IPS-18a (cell line): ENCODE results near the gene RNF7.
"Not testable (repeated sequence)": the region's sequence is repeated elsewhere in the genome, so short reads cannot be mapped to it uniquely, and the experiment has no call there.

Source experiments
- H3K27ac ChIP-seq: one replicate; pipeline ENCODE4 v1.5.1; 2013; ENCODE audit warnings: low read length
- H3K27me3 ChIP-seq: one replicate; pipeline ENCODE4 v1.6.1; 2013; ENCODE audit warnings: mild to moderate bottlenecking, low read length; ENCODE audit not compliant: control insufficient read depth, insufficient read depth
- H3K36me3 ChIP-seq: one replicate; pipeline ENCODE4 v1.6.1; 2013; ENCODE audit warnings: low read depth, low read length; ENCODE audit not compliant: control insufficient read depth
- H3K4me1 ChIP-seq: one replicate; pipeline ENCODE4 v1.6.1; 2013; ENCODE audit warnings: low read depth, low read length; ENCODE audit not compliant: control insufficient read depth
- H3K4me3 ChIP-seq: one replicate; pipeline ENCODE4 v1.5.1; 2013; ENCODE audit warnings: low read length
- H3K9ac ChIP-seq: one replicate; pipeline ENCODE4 v1.6.1; 2013; ENCODE audit warnings: mild to moderate bottlenecking, low read length, moderate library complexity
- H3K9me3 ChIP-seq: one replicate; pipeline ENCODE4 v1.6.1; 2013; ENCODE audit warnings: low read depth, low read length; ENCODE audit not compliant: control insufficient read depth

Gene RNF7

DNA sequence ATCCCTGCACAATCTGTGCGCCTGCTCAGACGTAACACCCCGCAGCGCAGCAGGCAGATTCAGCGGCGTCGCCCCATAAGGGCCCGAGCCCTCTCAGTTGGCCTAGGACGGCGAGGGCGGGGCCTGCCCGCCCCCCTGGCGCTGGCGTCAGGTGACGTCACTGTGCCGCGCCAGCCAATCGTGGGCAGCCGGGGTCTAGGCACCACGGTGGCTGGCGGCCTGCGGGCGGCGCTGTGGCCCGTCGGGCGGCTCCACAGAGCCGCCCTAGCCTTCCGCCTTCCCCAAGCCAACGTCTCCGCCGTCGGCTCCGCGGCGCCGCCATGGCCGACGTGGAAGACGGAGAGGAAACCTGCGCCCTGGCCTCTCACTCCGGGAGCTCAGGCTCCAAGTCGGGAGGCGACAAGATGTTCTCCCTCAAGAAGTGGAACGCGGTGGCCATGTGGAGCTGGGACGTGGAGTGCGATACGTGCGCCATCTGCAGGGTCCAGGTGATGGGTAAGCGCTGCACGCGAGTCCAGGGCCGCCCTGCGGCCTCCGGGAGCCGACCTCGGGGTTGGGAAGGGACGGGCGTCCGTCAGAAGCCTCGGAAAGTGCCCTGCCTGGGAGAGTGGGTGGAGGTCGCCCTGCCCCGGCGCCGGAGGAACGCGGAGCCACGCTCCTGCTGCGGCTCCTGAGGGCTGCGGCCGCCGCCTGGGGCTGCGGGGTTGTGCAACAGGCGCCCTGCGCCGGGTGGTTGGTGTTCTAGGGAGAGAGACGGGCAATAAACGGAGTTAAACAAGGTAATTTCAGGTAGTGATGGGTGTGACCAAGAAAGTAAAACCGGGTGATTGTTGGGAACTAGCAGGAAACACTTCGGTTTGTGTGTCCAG lies at the start of gene RNF7:
Gene RNF7 (plus strand): TSS at position 277 of the 869 bp plus-strand sequence. CDS start 44 bp downstream, at position 321.
- peak within 1 kb of the TSS; percentile 98 for H3K4me3 ChIP-seq
- H3K27me3 ChIP-seq = no peaks in the 10 kb centered on the region
- peak within 1 kb of the TSS; percentile 96 for H3K9ac ChIP-seq
- peak within 1 kb of the TSS; percentile 96 for H3K27ac ChIP-seq
- peaks cover 7% of the 10 kb centered on the region for H3K4me1 ChIP-seq
- peaks cover 8% of the 10 kb centered on the region for H3K36me3 ChIP-seq
- H3K9me3 ChIP-seq = no peaks in the 10 kb centered on the region

DNA sequence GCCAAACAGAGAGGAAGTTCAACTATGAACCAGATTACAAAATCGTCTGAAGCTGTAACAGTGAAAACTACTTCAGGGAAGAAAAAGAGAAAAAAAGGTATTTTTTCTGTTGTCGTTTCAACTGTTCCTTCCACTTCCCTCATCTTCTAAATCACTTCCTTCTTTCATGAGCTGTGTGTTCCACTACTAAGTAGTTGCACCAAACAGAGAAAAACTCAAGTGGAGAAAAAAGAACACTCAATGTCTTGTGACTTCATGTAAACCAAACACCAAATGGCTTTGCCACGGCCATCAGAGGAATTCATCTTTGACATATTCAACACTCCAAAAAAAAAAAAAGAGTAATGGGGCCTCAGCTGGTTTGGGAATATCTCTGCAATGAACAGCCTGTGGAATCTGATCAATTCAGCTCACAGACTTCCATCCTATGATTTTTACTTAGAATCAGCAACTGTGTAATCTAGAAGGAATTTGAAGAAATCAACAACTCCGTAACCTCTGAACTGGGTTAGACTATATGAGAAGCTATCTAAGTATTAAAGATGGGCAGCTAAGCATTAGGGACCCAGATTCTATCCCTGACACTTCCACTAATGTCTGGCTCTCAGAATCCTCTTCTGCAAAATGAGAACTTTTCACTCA lies 47.5 kb upstream of the RNF7 start:
- H3K27me3 ChIP-seq = no peaks in the 10 kb centered on the region
- H3K9me3 ChIP-seq = no peaks in the 10 kb centered on the region
- no peak overlapping the region for H3K4me3 ChIP-seq
- H3K9ac ChIP-seq = no peak overlapping the region
- H3K36me3 ChIP-seq = no peaks in the 10 kb centered on the region
- H3K27ac ChIP-seq = no peak overlapping the region
- no peaks in the 10 kb centered on the region for H3K4me1 ChIP-seq

- H3K9ac ChIP-seq, H3K27me3 ChIP-seq, H3K4me3 ChIP-seq, H3K4me1 ChIP-seq, H3K27ac ChIP-seq, H3K9me3 ChIP-seq, H3K36me3 ChIP-seq: not testable (repeated sequence)
These were observed 46.6 kb upstream of the RNF7 start for GRCh38 chr3:141691471-141691870.

GRCh38 chr3:141692973-141693372 lies 45.1 kb upstream of the RNF7 start:
- not testable (repeated sequence) for H3K36me3 ChIP-seq, H3K9ac ChIP-seq, H3K4me3 ChIP-seq, H3K27ac ChIP-seq, H3K9me3 ChIP-seq, H3K27me3 ChIP-seq, H3K4me1 ChIP-seq

DNA sequence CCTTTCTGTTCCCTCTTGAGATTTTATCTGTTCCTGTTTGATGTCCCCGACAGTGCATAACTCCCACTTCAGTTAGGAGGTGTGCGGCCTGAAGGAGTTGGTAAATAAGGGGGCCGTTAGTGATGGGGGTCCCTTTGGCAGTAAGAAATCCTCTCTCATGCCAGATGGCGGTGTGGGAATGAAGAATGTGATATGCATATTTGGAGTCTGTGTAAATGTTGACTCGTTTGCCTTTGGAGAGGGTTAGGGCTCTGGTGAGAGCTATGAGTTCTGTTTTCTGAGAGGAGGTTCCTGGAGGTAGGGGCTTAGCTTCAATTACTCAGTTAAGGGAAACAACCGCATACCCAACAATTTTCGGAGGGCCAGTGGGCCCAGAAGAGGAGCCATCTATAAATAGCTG lies 38.8 kb upstream of the RNF7 start:
- Histone ChIP-seq H3K4me3 (no peak overlapping the region), H3K27me3 (no peaks in the 10 kb centered on the region), H3K36me3 (no peaks in the 10 kb centered on the region), H3K9ac (no peak overlapping the region), H3K27ac (no peak overlapping the region), H3K4me1 (no peaks in the 10 kb centered on the region), H3K9me3 (no peaks in the 10 kb centered on the region)

DNA sequence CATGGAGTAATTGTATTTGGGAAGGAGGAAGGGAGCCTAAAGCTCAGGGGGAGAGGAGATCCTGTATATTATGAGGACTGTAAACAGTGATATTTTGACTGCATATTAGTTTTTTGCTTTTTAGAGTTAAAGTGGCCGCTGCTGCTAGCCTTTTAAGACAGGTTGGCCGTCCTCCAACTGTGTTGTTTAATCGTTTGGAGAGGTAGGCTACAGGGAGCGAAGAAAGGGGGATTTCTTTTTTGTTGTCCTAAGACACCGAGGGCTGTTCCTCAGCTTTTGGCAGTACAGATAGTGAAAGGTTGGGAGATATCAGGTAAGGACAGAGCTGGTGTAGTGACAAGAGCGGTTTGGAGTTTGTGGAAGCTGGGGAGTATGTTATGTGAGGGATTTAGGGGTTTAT lies 38.2 kb upstream of the RNF7 start:
- no peaks in the 10 kb centered on the region for H3K27me3 ChIP-seq
- no peaks in the 10 kb centered on the region for H3K36me3 ChIP-seq
- H3K9me3 ChIP-seq = no peaks in the 10 kb centered on the region
- H3K9ac ChIP-seq = no peak overlapping the region
- no peak overlapping the region for H3K27ac ChIP-seq
- H3K4me3 ChIP-seq = no peak overlapping the region
- no peaks in the 10 kb centered on the region for H3K4me1 ChIP-seq

- not testable (repeated sequence) for H3K9ac ChIP-seq, H3K27me3 ChIP-seq, H3K4me1 ChIP-seq, H3K4me3 ChIP-seq, H3K9me3 ChIP-seq, H3K36me3 ChIP-seq, H3K27ac ChIP-seq
These were observed 34.7 kb upstream of the RNF7 start for GRCh38 chr3:141703367-141703766.

DNA sequence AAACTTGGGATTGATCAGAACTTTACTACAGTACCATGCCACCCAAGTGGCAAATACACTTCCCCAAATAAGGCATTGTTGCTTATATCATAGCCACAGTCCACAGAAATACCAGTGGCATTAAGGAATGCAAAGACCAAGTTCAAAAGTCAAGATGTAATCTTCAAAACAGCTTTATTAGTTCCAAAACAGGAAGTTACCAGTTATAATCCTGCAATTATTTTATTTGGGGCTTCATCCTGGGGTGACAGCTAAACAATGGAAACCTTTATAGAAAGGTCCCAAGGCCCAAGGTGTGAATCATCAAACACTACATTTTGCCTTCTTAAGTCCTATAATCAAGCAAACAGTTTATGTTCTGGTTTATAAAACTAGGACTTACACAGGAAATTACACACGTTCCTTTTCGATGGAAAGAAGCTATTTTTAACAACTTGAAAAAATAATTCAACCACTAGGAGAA lies 30.3 kb upstream of the RNF7 start:
- no peaks in the 10 kb centered on the region for H3K27me3 ChIP-seq
- no peaks in the 10 kb centered on the region for H3K9me3 ChIP-seq
- H3K27ac ChIP-seq = no peak overlapping the region
- no peak overlapping the region for H3K4me3 ChIP-seq
- no peaks in the 10 kb centered on the region for H3K36me3 ChIP-seq
- no peak overlapping the region for H3K9ac ChIP-seq
- no peaks in the 10 kb centered on the region for H3K4me1 ChIP-seq

- no peaks in the 10 kb centered on the region for H3K27me3 ChIP-seq
- no peak overlapping the region for H3K9ac ChIP-seq
- H3K4me1 ChIP-seq = no peaks in the 10 kb centered on the region
- H3K4me3 ChIP-seq = no peak overlapping the region
- H3K9me3 ChIP-seq = no peaks in the 10 kb centered on the region
- H3K27ac ChIP-seq = no peak overlapping the region
- no peaks in the 10 kb centered on the region for H3K36me3 ChIP-seq
These were observed 29.7 kb upstream of the RNF7 start for GRCh38 chr3:141708367-141708766.

DNA sequence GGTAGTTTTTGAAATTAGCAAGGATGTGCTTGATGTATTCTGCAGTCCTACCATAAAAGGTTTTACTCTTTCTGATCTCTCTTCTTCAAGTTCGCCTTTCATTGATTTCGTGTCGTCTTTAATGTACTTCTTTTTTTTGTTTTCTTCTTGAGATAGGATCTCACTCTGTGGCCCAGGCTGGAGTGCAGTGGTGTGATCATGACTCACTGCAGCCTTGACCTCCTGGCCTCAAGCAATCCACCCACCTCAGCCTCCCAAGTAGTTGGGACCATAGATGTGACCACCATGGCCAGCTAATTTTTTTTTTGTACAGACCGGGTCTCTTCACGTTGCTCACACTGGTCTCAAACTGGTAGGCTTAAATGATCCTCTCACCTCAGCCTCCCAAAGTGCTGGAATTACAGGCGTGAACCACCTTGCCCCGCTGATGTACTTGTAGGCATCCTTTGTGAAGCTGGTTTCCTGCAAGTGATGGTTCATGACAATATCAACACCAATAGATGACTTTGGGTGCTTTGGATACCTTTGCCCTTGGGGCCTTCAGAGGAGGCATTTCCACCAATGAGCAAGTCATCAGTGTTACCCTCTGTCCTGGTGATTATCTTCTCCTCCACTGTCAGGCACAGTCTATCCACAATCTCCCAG lies 28.9 kb upstream of the RNF7 start:
- H3K27ac ChIP-seq = no peak overlapping the region
- no peaks in the 10 kb centered on the region for H3K9me3 ChIP-seq
- H3K4me3 ChIP-seq = no peak overlapping the region
- no peak overlapping the region for H3K9ac ChIP-seq
- no peaks in the 10 kb centered on the region for H3K27me3 ChIP-seq
- no peaks in the 10 kb centered on the region for H3K36me3 ChIP-seq
- H3K4me1 ChIP-seq = no peaks in the 10 kb centered on the region

GRCh38 chr3:141710121-141710520 lies 28.0 kb upstream of the RNF7 start:
- H3K4me3 ChIP-seq = no peak overlapping the region
- no peaks in the 10 kb centered on the region for H3K9me3 ChIP-seq
- no peak overlapping the region for H3K9ac ChIP-seq
- H3K27me3 ChIP-seq = no peaks in the 10 kb centered on the region
- no peaks in the 10 kb centered on the region for H3K36me3 ChIP-seq
- H3K4me1 ChIP-seq = no peaks in the 10 kb centered on the region
- H3K27ac ChIP-seq = no peak overlapping the region
